HepG2 (cell line): Measurements from ENCODE around the gene CTBP1. TPM values are rescaled to one million over a fixed set of nuclear protein-coding genes. Genes with fewer than 3 reads are reported as not detected.

Experiments used
- DNMT3B ChIP-seq: conservative IDR thresholded peaks from 2 replicates; pipeline ENCODE4 v1.6.1; 2016; ENCODE audit warnings: missing biosample characterization, control low read depth
- FOXA3 ChIP-seq: IDR thresholded peaks from 2 replicates; pipeline ENCODE4 v1.6.1; 2016; ENCODE audit warnings: missing genetic modification reagents, missing compliant biosample characterization
- GATAD2A ChIP-seq: IDR thresholded peaks from 2 replicates; pipeline ENCODE4 v1.6.1; 2016
- GZF1 ChIP-seq: sonication (generic); formaldehyde crosslinking; IDR thresholded peaks from 2 replicates; pipeline ENCODE4 v1.5.1; 2020; ENCODE audit warnings: mild to moderate bottlenecking, missing genetic modification reagents
- KDM5B ChIP-seq: sonication (generic); formaldehyde crosslinking; IDR thresholded peaks from 2 replicates; pipeline ENCODE4 v1.4.0; 2020; ENCODE audit warnings: missing genetic modification reagents, mild to moderate bottlenecking, borderline replicate concordance
- KLF16 ChIP-seq, 2 experiments: sonication (generic) in 1 of 2; formaldehyde crosslinking in 1 of 2; IDR thresholded peaks; 2 replicates each; pipeline versions ENCODE4 v1.6.1 to v1.8.0; 2016 to 2023; ENCODE audit warnings: missing genetic modification reagents in 2 of 2, missing compliant biosample characterization in 1 of 2
- MAFF ChIP-seq: IDR thresholded peaks from 2 replicates; pipeline ENCODE4 v1.6.1; 2011; ENCODE audit warnings: low read depth, low read length, improper control_type of control experiment
- MAFK ChIP-seq, 2 experiments: IDR thresholded peaks in 1 of 2; conservative IDR thresholded peaks in 1 of 2; 2 replicates each; pipeline ENCODE4 v1.6.1; 2011; ENCODE audit warnings: improper control_type of control experiment in 2 of 2, low read length in 2 of 2
- NAIF1 ChIP-seq: sonication (generic); formaldehyde crosslinking; IDR thresholded peaks from 2 replicates; pipeline ENCODE4 v1.5.0; 2020; ENCODE audit warnings: mild to moderate bottlenecking, missing genetic modification reagents, borderline replicate concordance
- NR2F6 ChIP-seq, 2 experiments: IDR thresholded peaks; 2 replicates each; pipeline ENCODE4 v1.6.1; 2016; ENCODE audit warnings: antibody characterized with exemption in 1 of 2, mild to moderate bottlenecking in 1 of 2
- POLR2G ChIP-seq: fragments of 200-400 bp; formaldehyde crosslinking; IDR thresholded peaks from 2 replicates; pipeline ENCODE4 v1.6.1; 2018; ENCODE audit warnings: mild to moderate bottlenecking, low read depth, low read length, moderate library complexity
- SIX1 ChIP-seq: sonication (generic); formaldehyde crosslinking; IDR thresholded peaks from 2 replicates; pipeline ENCODE4 v1.4.0; 2020; ENCODE audit warnings: missing genetic modification reagents, borderline replicate concordance
- TBP ChIP-seq: sonication (generic); formaldehyde crosslinking; IDR thresholded peaks from 2 replicates; pipeline ENCODE4 v1.5.0; 2020; ENCODE audit warnings: missing genetic modification reagents
- TRIM22 ChIP-seq: fragments of 450-650 bp; IDR thresholded peaks from 2 replicates; pipeline ENCODE4 v1.6.1; 2017
- ZFP91 ChIP-seq: sonication (generic); formaldehyde crosslinking; IDR thresholded peaks from 2 replicates; pipeline ENCODE4 v1.9.0; 2022; ENCODE audit warnings: missing genetic modification reagents, mild to moderate bottlenecking, borderline replicate concordance
- ZKSCAN1 ChIP-seq: fragments of 150-350 bp; IDR thresholded peaks from 2 replicates; pipeline ENCODE4 v1.6.1; 2014; ENCODE audit warnings: low read length
- ZNF205 ChIP-seq: IDR thresholded peaks from 2 replicates; pipeline ENCODE4 v1.6.1; 2018; ENCODE audit warnings: missing biosample characterization, missing genetic modification reagents
- ZNF263 ChIP-seq: sonication (generic); formaldehyde crosslinking; IDR thresholded peaks from 2 replicates; pipeline ENCODE4 v1.4.0; 2020; ENCODE audit warnings: missing genetic modification reagents
- ZNF530 ChIP-seq: sonication (generic); formaldehyde crosslinking; IDR thresholded peaks from 2 replicates; pipeline ENCODE4 v1.5.0; 2020; ENCODE audit warnings: low read depth, mild to moderate bottlenecking, missing genetic modification reagents
- ZNF720 ChIP-seq: sonication (generic); formaldehyde crosslinking; IDR thresholded peaks from 2 replicates; pipeline ENCODE4 v1.4.0; 2020; ENCODE audit warnings: missing genetic modification reagents
- ZNF773 ChIP-seq: sonication (generic); formaldehyde crosslinking; IDR thresholded peaks from 2 replicates; pipeline ENCODE4 v1.4.0; 2020; ENCODE audit warnings: missing genetic modification reagents, borderline replicate concordance
- ZNF781 ChIP-seq: sonication (generic); formaldehyde crosslinking; IDR thresholded peaks from 2 replicates; pipeline ENCODE4 v1.5.1; 2020; ENCODE audit warnings: borderline replicate concordance, mild to moderate bottlenecking, missing genetic modification reagents; ENCODE audit errors: not compliant biosample characterization
- ZNF83 ChIP-seq: sonication (generic); formaldehyde crosslinking; IDR thresholded peaks from 2 replicates; pipeline ENCODE4 v1.4.0; 2020; ENCODE audit warnings: missing genetic modification reagents, mild to moderate bottlenecking, borderline replicate concordance
- ZNF879 ChIP-seq: sonication (generic); formaldehyde crosslinking; IDR thresholded peaks from 2 replicates; pipeline ENCODE4 v1.8.1; 2023; ENCODE audit warnings: missing genetic modification reagents
- ZSCAN12 ChIP-seq: sonication (generic); formaldehyde crosslinking; IDR thresholded peaks from 2 replicates; pipeline ENCODE4 v1.9.0; 2021; ENCODE audit warnings: mild to moderate bottlenecking, missing genetic modification reagents
- polyA plus RNA-seq, 8 experiments: library from polyadenylated mRNA; depleted of rRNA in 3 of 8; stranded (reverse) in 7 of 8; unstranded in 1 of 8; fragments of >200 nt; fragmentation: Illumina TruSeq in 4 of 8; extraction: Trizol in 4 of 8; gene quantifications; 2 replicates each; pipeline versions ENCODE4 v1.2.1 to v1.2.3, GENCODE V29; 2011 to 2016; ENCODE audit warnings: low read depth in 4 of 8, missing spikeins in 1 of 8, mixed read lengths in 1 of 8; ENCODE audit not compliant: insufficient read depth in 1 of 8
- total RNA-seq, 5 experiments: library from RNA; depleted of rRNA; stranded (reverse); fragments of >200 nt; fragmentation: Illumina TruSeq; extraction: Trizol; gene quantifications; 2 replicates each; pipeline ENCODE4 v1.2.3, GENCODE V29; 2016; ENCODE audit warnings: low read depth in 1 of 5
- TF ChIP-seq, protein P1 (sequence below): sonication (generic); formaldehyde crosslinking; IDR thresholded peaks from 2 replicates; pipeline ENCODE4 v1.4.0; 2020; ENCODE audit warnings: mild to moderate bottlenecking, missing genetic modification reagents
- TF ChIP-seq, protein P2 (sequence below): sonication (generic); formaldehyde crosslinking; IDR thresholded peaks from 2 replicates; pipeline ENCODE4 v1.4.0; 2020; ENCODE audit warnings: missing genetic modification reagents

CTBP1 gene
- total and polyA plus RNA-seq, 2 of the 13 experiments (the other 11 are each of a cell fraction or from before 2014, with no cell fraction given) = 78.5 to 112 TPM

GRCh38 chr4:1204828-1205585 lies 43.9 kb downstream of the CTBP1 start (continued):
- TF ChIP-seq DNMT3B (CRISPR knock-in tag) (no peak), KLF16 (CRISPR knock-in tag; IDR thresholded peaks at IDR 0.05) (peak in 1 of 2 experiments; percentile 89; a peak in 2 of 4 replicates), ZNF205 (CRISPR knock-in tag) (peak; percentile 62; the same call in 1 of the 2 replicates), ZNF720 (CRISPR knock-in tag) (no peak), KDM5B (CRISPR knock-in tag) (peak; percentile 71), ZSCAN12 (CRISPR knock-in tag) (no peak), GZF1 (CRISPR knock-in tag) (no peak), ZNF83 (CRISPR knock-in tag) (no peak), ZNF781 (CRISPR knock-in tag) (no peak), SIX1 (CRISPR knock-in tag) (no peak), POLR2G (peak; percentile 98), ZNF530 (CRISPR knock-in tag) (no peak), MAFK (conservative IDR thresholded peaks at IDR 0.05 in 1 of 2, IDR thresholded peaks at IDR 0.05 in 1 of 2; ENCODE audit: low read length in 2 of 2) (no peak), NAIF1 (CRISPR knock-in tag) (no peak), FOXA3 (peak; percentile 79), TBP (CRISPR knock-in tag) (no peak), TRIM22 (no peak), ZNF879 (CRISPR knock-in tag) (peak; percentile 79; the same call in 1 of the 2 replicates), ZNF773 (CRISPR knock-in tag) (peak; percentile 53; the same call in 1 of the 2 replicates), ZNF263 (CRISPR knock-in tag) (no peak), NR2F6 (IDR thresholded peaks at IDR 0.05) (peak; percentile 62), NR2F6 (CRISPR knock-in tag; IDR thresholded peaks at IDR 0.05) (peak; percentile 90), ZFP91 (CRISPR knock-in tag) (peak; percentile 86), GATAD2A (CRISPR knock-in tag) (peak; percentile 88), MAFF (no peak), ZKSCAN1 (no peak)
- TF ChIP-seq, protein P1, sequence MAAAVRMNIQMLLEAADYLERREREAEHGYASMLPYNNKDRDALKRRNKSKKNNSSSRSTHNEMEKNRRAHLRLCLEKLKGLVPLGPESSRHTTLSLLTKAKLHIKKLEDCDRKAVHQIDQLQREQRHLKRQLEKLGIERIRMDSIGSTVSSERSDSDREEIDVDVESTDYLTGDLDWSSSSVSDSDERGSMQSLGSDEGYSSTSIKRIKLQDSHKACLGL (CRISPR knock-in tag) = peak; percentile 85
- TF ChIP-seq, protein P2, sequence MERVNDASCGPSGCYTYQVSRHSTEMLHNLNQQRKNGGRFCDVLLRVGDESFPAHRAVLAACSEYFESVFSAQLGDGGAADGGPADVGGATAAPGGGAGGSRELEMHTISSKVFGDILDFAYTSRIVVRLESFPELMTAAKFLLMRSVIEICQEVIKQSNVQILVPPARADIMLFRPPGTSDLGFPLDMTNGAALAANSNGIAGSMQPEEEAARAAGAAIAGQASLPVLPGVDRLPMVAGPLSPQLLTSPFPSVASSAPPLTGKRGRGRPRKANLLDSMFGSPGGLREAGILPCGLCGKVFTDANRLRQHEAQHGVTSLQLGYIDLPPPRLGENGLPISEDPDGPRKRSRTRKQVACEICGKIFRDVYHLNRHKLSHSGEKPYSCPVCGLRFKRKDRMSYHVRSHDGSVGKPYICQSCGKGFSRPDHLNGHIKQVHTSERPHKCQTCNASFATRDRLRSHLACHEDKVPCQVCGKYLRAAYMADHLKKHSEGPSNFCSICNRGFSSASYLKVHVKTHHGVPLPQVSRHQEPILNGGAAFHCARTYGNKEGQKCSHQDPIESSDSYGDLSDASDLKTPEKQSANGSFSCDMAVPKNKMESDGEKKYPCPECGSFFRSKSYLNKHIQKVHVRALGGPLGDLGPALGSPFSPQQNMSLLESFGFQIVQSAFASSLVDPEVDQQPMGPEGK (CRISPR knock-in tag) = peak; percentile 97
